Stomach smooth muscle (tissue), 2 donors: Measurements from ENCODE around the gene MOK.

Source experiments
- H3K27ac ChIP-seq: one replicate; pipeline ENCODE4 v1.7.0; 2013; ENCODE audit warnings: mild to moderate bottlenecking, low read length, inconsistent platforms
- H3K27me3 ChIP-seq, 2 donors: one replicate each; pipeline ENCODE4 v1.7.0; 2013; ENCODE audit warnings: low read length in 2 of 2; ENCODE audit not compliant: insufficient read depth in 2 of 2, control insufficient read depth in 1 of 2
- H3K36me3 ChIP-seq, 2 donors: one replicate each; pipeline ENCODE4 v1.7.0; 2013; ENCODE audit warnings: low read length in 2 of 2; ENCODE audit not compliant: control insufficient read depth in 2 of 2, insufficient read depth in 2 of 2
- H3K4me1 ChIP-seq: one replicate; pipeline ENCODE4 v1.7.0; 2013; ENCODE audit warnings: low read length; ENCODE audit not compliant: control insufficient read depth, insufficient read depth
- H3K4me3 ChIP-seq, 2 donors: one replicate each; pipeline ENCODE4 v1.7.0; 2013; ENCODE audit warnings: low read length in 2 of 2
- H3K9ac ChIP-seq, 2 donors: one replicate each; pipeline ENCODE4 v1.7.0; 2013; ENCODE audit warnings: low read length in 2 of 2, mild to moderate bottlenecking in 1 of 2
- H3K9me3 ChIP-seq, 2 donors: one replicate each; pipeline ENCODE4 v1.7.0; 2013; ENCODE audit warnings: low read length in 2 of 2; ENCODE audit not compliant: control insufficient read depth in 2 of 2
- donor health status: healthy.
- donor health status: Pancreatic carcinoma.

Gene MOK

GRCh38 chr14:102262929-102263462 is 42.0 kb downstream of the MOK start:
- no peak overlapping the region for H3K27ac ChIP-seq

GRCh38 chr14:102258136-102258535 is 46.8 kb downstream of the MOK start:
- no peaks in the 10 kb centered on the region for H3K9me3 ChIP-seq
- H3K4me1 ChIP-seq: peaks cover 3% of the 10 kb centered on the region
- peaks cover 0 to 2% of the 10 kb centered on the region in 2 donors for H3K36me3 ChIP-seq
- no peak overlapping the region for H3K27ac ChIP-seq
- H3K27me3 ChIP-seq: no peaks in the 10 kb centered on the region
- H3K4me3 ChIP-seq: no peak overlapping the region
- H3K9ac ChIP-seq: no peak overlapping the region

More at GRCh38 chr14:102262929-102263462, 42.0 kb downstream of the MOK start:
- Histone ChIP-seq H3K4me1 (peaks cover 17% of the 10 kb centered on the region), H3K36me3 (no peaks in the 10 kb centered on the region), H3K9me3 (no peaks in the 10 kb centered on the region), H3K27me3 (no peaks in the 10 kb centered on the region), H3K4me3 (no peak overlapping the region), H3K9ac (no peak overlapping the region)

- Histone ChIP-seq H3K4me1 (no peaks in the 10 kb centered on the region), H3K36me3 (peaks cover 0 to 2% of the 10 kb centered on the region in 2 donors), H3K27ac (no peak overlapping the region), H3K27me3 (no peaks in the 10 kb centered on the region), H3K4me3 (no peak overlapping the region), H3K9me3 (no peaks in the 10 kb centered on the region), H3K9ac (no peak overlapping the region)
Observed at GRCh38 chr14:102256716-102257115, 48.2 kb downstream of the MOK start.

GRCh38 chr14:102255401-102256190 is 49.4 kb downstream of the MOK start:
- Histone ChIP-seq H3K27me3 (no peaks in the 10 kb centered on the region), H3K4me1 (no peaks in the 10 kb centered on the region), H3K27ac (no peak overlapping the region), H3K9me3 (no peaks in the 10 kb centered on the region), H3K36me3 (peaks cover 3 to 4% of the 10 kb centered on the region in 2 donors), H3K9ac (no peak overlapping the region), H3K4me3 (no peak overlapping the region)

- Histone ChIP-seq H3K36me3 (peaks cover 6 to 10% of the 10 kb centered on the region in 2 donors), H3K27ac (no peak overlapping the region), H3K9me3 (no peaks in the 10 kb centered on the region), H3K27me3 (no peaks in the 10 kb centered on the region), H3K9ac (no peak overlapping the region), H3K4me3 (no peak overlapping the region), H3K4me1 (no peaks in the 10 kb centered on the region)
Observed at GRCh38 chr14:102252834-102253801, 51.8 kb downstream of the MOK start.

DNA sequence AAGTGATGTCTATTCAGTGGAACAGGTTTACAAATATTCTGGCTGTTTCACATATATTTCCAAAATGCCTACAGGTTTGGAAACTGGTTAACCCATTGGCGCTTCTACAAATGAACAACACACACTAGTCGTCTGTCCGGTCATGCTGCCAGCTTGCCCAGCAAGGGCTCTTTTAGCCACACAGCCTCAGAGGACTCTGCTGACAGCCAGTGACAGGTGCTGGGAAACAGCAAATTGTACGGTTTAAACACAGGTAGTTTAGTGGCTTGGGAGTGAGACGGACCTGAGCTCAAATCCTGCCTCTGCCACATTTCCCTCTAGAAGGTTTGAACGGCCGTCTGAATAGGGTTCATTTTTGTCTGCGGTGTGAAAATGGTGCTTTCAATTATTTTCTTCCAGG is 53.8 kb downstream of the MOK start:
- H3K27ac ChIP-seq: no peak overlapping the region

GRCh38 chr14:102250636-102251035 is 54.3 kb downstream of the MOK start:
- H3K9me3 ChIP-seq: no peaks in the 10 kb centered on the region
- no peaks in the 10 kb centered on the region for H3K4me1 ChIP-seq
- H3K4me3 ChIP-seq: no peak overlapping the region

More for the DNA sequence above, 53.8 kb downstream of the MOK start:
- Histone ChIP-seq H3K9ac (no peak overlapping the region), H3K9me3 (no peaks in the 10 kb centered on the region), H3K27me3 (no peaks in the 10 kb centered on the region), H3K36me3 (peaks cover 4 to 10% of the 10 kb centered on the region in 2 donors), H3K4me1 (no peaks in the 10 kb centered on the region), H3K4me3 (no peak overlapping the region)

DNA sequence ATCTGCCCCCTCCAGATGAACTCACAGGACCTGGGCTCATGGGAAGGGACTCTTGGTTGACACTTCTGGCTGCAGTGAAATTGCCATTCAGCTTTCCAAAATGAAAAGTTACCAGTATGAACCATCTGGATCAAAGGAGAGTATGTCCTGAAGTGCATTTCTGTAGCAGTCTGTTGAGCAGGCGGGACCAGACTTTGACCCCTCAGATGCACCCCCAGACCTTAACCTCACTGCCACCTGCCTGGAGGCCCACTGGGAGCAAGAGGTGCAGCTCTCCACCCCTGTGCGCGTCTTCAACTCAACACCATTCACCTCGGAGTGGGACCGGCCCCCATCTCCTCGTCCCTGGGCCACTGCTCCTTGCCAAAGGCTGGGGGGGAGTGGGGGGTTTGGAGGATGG is 55.0 kb downstream of the MOK start:
- peaks cover 4 to 10% of the 10 kb centered on the region in 2 donors for H3K36me3 ChIP-seq
- H3K9me3 ChIP-seq: no peaks in the 10 kb centered on the region
- no peaks in the 10 kb centered on the region for H3K4me1 ChIP-seq
- no peak overlapping the region for H3K27ac ChIP-seq
- no peaks in the 10 kb centered on the region for H3K27me3 ChIP-seq
- no peak overlapping the region for H3K4me3 ChIP-seq
- no peak overlapping the region for H3K9ac ChIP-seq

More at GRCh38 chr14:102250636-102251035, 54.3 kb downstream of the MOK start:
- Histone ChIP-seq H3K27ac (no peak overlapping the region), H3K36me3 (peaks cover 4 to 10% of the 10 kb centered on the region in 2 donors), H3K9ac (no peak overlapping the region), H3K27me3 (no peaks in the 10 kb centered on the region)

GRCh38 chr14:102249041-102249440 is 55.9 kb downstream of the MOK start:
- Histone ChIP-seq H3K9me3 (no peaks in the 10 kb centered on the region), H3K27ac (no peak overlapping the region), H3K9ac (no peak overlapping the region), H3K4me1 (no peaks in the 10 kb centered on the region), H3K27me3 (no peaks in the 10 kb centered on the region), H3K36me3 (peaks cover 4 to 10% of the 10 kb centered on the region in 2 donors), H3K4me3 (no peak overlapping the region)

DNA sequence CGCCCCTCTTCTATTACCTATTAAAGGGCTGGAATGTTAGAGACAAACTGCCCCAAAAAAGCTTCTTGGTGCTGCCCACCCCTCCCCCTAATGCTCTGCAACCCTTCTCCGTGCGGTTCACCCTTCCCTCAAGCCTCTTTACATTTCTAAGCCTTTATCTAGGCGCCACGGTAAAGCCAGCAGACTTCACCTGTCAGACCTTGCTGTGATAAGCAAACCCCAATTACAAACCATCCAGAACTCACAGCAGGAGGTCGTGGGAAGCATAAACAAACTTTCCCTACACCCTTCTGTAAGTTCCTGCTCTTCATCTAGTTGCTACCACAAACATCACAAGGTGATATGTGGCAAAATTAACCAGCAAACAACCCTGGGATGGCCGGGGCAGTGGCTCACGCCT is 56.8 kb downstream of the MOK start:
- Histone ChIP-seq H3K4me1 (no peaks in the 10 kb centered on the region), H3K4me3 (no peak overlapping the region), H3K9ac (no peak overlapping the region), H3K9me3 (no peaks in the 10 kb centered on the region), H3K36me3 (peaks cover 4 to 10% of the 10 kb centered on the region in 2 donors), H3K27me3 (no peaks in the 10 kb centered on the region), H3K27ac (no peak overlapping the region)
